K562 (cell line): ENCODE measurements around the gene MAP3K4.
A peak's percentile ranks its signal among the peaks of the same experiment; 100 is the strongest.

Experiments
- ARID3A ChIP-seq: IDR thresholded peaks from 2 replicates; pipeline ENCODE4 v1.6.1; 2012; ENCODE audit warnings: low read depth, low read length, improper control_type of control experiment, borderline replicate concordance
- FOXM1 ChIP-seq, 2 experiments: fragments of 450-650 bp in 1 of 2; sonication (generic) in 1 of 2; formaldehyde crosslinking in 1 of 2; IDR thresholded peaks; 2 replicates each; pipeline versions ENCODE4 v1.6.1 to v1.9.0; 2017 to 2022; ENCODE audit warnings: low read depth in 2 of 2, mild to moderate bottlenecking in 2 of 2, missing genetic modification reagents in 1 of 2, moderate library complexity in 1 of 2
- MTA3 ChIP-seq: fragments of 450-650 bp; formaldehyde crosslinking; IDR thresholded peaks from 2 replicates; pipeline ENCODE4 v1.6.1; 2017; ENCODE audit warnings: mild to moderate bottlenecking, borderline replicate concordance
- MYC ChIP-seq, 2 experiments: fragments of 250-450 bp in 1 of 2; sonication (Bioruptor Pico) in 1 of 2; IDR thresholded peaks; 2 replicates each; pipeline versions ENCODE4 v1.5.1 to v1.6.1; 2012 to 2021; ENCODE audit warnings: low read depth in 2 of 2, borderline replicate concordance in 1 of 2, improper control_type of control experiment in 1 of 2, low read length in 1 of 2, mild to moderate bottlenecking in 1 of 2, moderate library complexity in 1 of 2
- RBM22 ChIP-seq: fragments of 200-400 bp; formaldehyde crosslinking; IDR thresholded peaks from 2 replicates; pipeline ENCODE4 v1.6.1; 2018; ENCODE audit warnings: low read length, low read depth; ENCODE audit not compliant: poor library complexity, severe bottlenecking
- SMC3 ChIP-seq: conservative IDR thresholded peaks from 2 replicates; pipeline ENCODE4 v1.6.1; 2011; ENCODE audit warnings: low read depth, low read length, improper control_type of control experiment; ENCODE audit not compliant: insufficient read depth
- ZNF133 ChIP-seq: fragments of 250-450 bp; sonication (Bioruptor Pico); IDR thresholded peaks from 2 replicates; pipeline ENCODE4 v1.4.0; 2020; ENCODE audit warnings: mild to moderate bottlenecking
- TF ChIP-seq, protein P1 (sequence below), 3 experiments: IDR thresholded peaks in 2 of 3; conservative IDR thresholded peaks in 1 of 3; 2 replicates each; pipeline ENCODE4 v1.5.1; 2011 to 2012; ENCODE audit warnings: low read length in 3 of 3, mild to moderate bottlenecking in 3 of 3, control low read depth in 2 of 3, improper control_type of control experiment in 1 of 3, inconsistent platforms in 1 of 3, low read depth in 1 of 3, mixed read lengths in 1 of 3, moderate library complexity in 1 of 3; ENCODE audit not compliant: insufficient read depth in 2 of 3
- TF ChIP-seq, protein P2 (sequence below): sonication (generic); formaldehyde crosslinking; IDR thresholded peaks from 2 replicates; pipeline ENCODE4 v1.8.0; 2022; ENCODE audit warnings: mild to moderate bottlenecking, missing genetic modification reagents

- TF ChIP-seq FOXM1 (IDR thresholded peaks at IDR 0.05; ENCODE audit: low read depth), result no peak
- TF ChIP-seq FOXM1 (CRISPR knock-in tag; IDR thresholded peaks at IDR 0.05; ENCODE audit: low read depth), result no peak
- TF ChIP-seq, protein P1, sequence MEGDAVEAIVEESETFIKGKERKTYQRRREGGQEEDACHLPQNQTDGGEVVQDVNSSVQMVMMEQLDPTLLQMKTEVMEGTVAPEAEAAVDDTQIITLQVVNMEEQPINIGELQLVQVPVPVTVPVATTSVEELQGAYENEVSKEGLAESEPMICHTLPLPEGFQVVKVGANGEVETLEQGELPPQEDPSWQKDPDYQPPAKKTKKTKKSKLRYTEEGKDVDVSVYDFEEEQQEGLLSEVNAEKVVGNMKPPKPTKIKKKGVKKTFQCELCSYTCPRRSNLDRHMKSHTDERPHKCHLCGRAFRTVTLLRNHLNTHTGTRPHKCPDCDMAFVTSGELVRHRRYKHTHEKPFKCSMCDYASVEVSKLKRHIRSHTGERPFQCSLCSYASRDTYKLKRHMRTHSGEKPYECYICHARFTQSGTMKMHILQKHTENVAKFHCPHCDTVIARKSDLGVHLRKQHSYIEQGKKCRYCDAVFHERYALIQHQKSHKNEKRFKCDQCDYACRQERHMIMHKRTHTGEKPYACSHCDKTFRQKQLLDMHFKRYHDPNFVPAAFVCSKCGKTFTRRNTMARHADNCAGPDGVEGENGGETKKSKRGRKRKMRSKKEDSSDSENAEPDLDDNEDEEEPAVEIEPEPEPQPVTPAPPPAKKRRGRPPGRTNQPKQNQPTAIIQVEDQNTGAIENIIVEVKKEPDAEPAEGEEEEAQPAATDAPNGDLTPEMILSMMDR (IDR thresholded peaks at IDR 0.05 in 2 of 3, conservative IDR thresholded peaks at IDR 0.05 in 1 of 3; ENCODE audit: insufficient read depth in 2 of 3, low read depth in 1 of 3, low read length in 3 of 3), result no peak
- peak; percentile 57 for TF ChIP-seq RBM22
- TF ChIP-seq ZNF133, result no peak
- TF ChIP-seq MYC (IDR thresholded peaks at IDR 0.05; ENCODE audit: low read depth, low read length), result no peak
- no peak for TF ChIP-seq MYC (CRISPR knock-in tag; IDR thresholded peaks at IDR 0.05; ENCODE audit: borderline replicate concordance, low read depth)
- TF ChIP-seq, protein P2, sequence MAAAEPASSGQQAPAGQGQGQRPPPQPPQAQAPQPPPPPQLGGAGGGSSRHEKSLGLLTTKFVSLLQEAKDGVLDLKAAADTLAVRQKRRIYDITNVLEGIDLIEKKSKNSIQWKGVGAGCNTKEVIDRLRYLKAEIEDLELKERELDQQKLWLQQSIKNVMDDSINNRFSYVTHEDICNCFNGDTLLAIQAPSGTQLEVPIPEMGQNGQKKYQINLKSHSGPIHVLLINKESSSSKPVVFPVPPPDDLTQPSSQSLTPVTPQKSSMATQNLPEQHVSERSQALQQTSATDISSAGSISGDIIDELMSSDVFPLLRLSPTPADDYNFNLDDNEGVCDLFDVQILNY (CRISPR knock-in tag), result no peak
- TF ChIP-seq SMC3, result no peak
- no peak for TF ChIP-seq MTA3
- TF ChIP-seq ARID3A, result no peak
These were observed 146.4 kb downstream of the MAP3K4 start for GRCh38 chr6:161137839-161138542.
